ENCODE measurements around the gene TMOD1.
"Not testable (repeated sequence)": the region's sequence is repeated elsewhere in the genome, so short reads cannot be mapped to it uniquely, and the experiment has no call there.

Gene TMOD1

DNA sequence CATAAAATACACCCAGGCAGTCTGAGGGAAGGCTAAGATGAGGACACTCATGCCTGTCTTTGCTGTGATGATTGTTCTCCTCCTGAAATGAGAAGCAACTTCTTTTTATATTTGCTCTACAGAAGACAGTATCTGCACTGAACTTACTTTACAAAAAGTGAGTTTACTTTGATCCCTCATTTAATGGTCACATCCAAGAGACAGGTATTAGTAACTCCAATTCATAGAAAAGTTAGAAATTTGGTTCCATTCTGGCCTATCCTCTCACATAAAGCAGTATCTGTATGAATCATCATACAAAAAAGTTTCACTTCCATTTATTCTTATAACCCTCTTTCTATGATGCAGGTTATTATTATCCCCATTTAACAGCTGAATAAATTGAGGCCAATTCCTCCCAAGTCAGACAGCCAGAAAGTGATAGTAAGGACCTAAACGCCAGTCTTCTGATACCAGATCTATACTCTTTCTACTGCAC lies 116.5 kb downstream of the TMOD1 start:
- H3K36me3 ChIP-seq (ENCODE audit: insufficient read depth, low read length) = peaks cover 49% of the 10 kb centered on the region
- H3K27me3 ChIP-seq (ENCODE audit: insufficient read depth, low read length) = no peaks in the 10 kb centered on the region
- H3K4me2 ChIP-seq (ENCODE audit: low read length) = no peak overlapping the region
- no peak overlapping the region for H3K27ac ChIP-seq (ENCODE audit: low read depth, low read length, poor library complexity, severe bottlenecking)
- no peak overlapping the region for H3K4me3 ChIP-seq (ENCODE audit: low read depth, low read length, poor library complexity, severe bottlenecking)
- H3K9me3 ChIP-seq (ENCODE audit: low read length) = no peaks in the 10 kb centered on the region
- no peaks in the 10 kb centered on the region for H3K79me2 ChIP-seq (ENCODE audit: insufficient read depth, low read length)
- no peaks in the 10 kb centered on the region for H4K20me1 ChIP-seq (ENCODE audit: insufficient read depth, low read length)
- no peaks in the 10 kb centered on the region for H3K4me1 ChIP-seq (ENCODE audit: insufficient read depth, low read length, severe bottlenecking)
- H2AFZ ChIP-seq (ENCODE audit: low read length) = no peak overlapping the region
- no peak overlapping the region for H3K9ac ChIP-seq (ENCODE audit: low read length)
- TF ChIP-seq, protein P1, sequence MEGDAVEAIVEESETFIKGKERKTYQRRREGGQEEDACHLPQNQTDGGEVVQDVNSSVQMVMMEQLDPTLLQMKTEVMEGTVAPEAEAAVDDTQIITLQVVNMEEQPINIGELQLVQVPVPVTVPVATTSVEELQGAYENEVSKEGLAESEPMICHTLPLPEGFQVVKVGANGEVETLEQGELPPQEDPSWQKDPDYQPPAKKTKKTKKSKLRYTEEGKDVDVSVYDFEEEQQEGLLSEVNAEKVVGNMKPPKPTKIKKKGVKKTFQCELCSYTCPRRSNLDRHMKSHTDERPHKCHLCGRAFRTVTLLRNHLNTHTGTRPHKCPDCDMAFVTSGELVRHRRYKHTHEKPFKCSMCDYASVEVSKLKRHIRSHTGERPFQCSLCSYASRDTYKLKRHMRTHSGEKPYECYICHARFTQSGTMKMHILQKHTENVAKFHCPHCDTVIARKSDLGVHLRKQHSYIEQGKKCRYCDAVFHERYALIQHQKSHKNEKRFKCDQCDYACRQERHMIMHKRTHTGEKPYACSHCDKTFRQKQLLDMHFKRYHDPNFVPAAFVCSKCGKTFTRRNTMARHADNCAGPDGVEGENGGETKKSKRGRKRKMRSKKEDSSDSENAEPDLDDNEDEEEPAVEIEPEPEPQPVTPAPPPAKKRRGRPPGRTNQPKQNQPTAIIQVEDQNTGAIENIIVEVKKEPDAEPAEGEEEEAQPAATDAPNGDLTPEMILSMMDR (IDR thresholded peaks at IDR 0.05; ENCODE audit: low read length) = no peak
- no peak for TF ChIP-seq EZH2 (IDR thresholded peaks at IDR 0.05; ENCODE audit: borderline replicate concordance, low read length)
- no peaks in the 10 kb centered on the region for H3F3A ChIP-seq (ENCODE audit: insufficient read depth, low read length)
- H3K9me2 ChIP-seq (ENCODE audit: low read depth, low read length) = no peaks in the 10 kb centered on the region

DNA sequence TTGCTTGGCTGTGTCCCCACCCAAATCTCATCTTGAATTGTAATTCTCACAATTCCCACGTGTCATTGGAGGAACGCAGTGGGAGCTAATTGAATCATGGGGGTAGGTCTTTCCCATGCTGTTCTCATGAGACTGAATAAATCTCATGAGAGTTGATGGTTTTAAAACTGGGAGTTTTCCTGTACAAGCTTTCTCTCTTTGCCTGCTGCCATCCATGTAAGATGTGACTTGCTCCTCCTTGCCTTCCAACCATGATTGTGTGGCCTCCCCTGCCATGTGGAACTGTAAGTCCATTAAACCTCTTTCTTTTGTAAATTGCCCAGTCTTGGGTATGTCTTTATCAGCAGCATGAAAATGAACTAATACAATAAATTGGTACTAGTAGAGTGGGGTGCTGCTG lies 118.6 kb downstream of the TMOD1 start:
- H2AFZ ChIP-seq (ENCODE audit: low read length); H3K4me3 ChIP-seq (ENCODE audit: low read depth, low read length, poor library complexity, severe bottlenecking); H3K9me3 ChIP-seq (ENCODE audit: low read length); H3K27ac ChIP-seq (ENCODE audit: low read depth, low read length, poor library complexity, severe bottlenecking); H4K20me1 ChIP-seq (ENCODE audit: insufficient read depth, low read length); H3K4me1 ChIP-seq (ENCODE audit: insufficient read depth, low read length, severe bottlenecking); H3K9me2 ChIP-seq (ENCODE audit: low read depth, low read length); H3K4me2 ChIP-seq (ENCODE audit: low read length); H3K27me3 ChIP-seq (ENCODE audit: insufficient read depth, low read length); H3K9ac ChIP-seq (ENCODE audit: low read length); H3F3A ChIP-seq (ENCODE audit: insufficient read depth, low read length); H3K79me2 ChIP-seq (ENCODE audit: insufficient read depth, low read length): not testable (repeated sequence)
- peaks cover 61% of the 10 kb centered on the region for H3K36me3 ChIP-seq (ENCODE audit: insufficient read depth, low read length)

DNA sequence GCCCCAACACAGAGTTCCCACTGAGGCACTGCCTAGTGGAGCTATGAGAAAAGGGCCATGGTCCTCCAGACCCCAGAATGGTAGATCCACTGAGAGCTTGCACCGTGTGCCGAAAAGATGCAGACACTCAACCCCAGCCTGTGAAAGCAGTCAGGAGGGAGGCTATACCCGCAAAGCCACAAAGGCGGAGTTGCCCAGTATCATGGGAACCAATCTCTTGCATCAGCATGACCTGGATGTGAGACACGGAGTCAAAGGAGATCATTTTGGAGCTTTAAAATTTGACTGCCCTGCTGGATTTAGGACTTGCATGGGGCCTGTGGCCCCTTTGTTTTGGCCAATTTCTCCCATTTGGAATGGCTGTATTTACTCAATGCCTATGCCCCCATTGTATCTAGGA lies 121.0 kb downstream of the TMOD1 start:
- H3K79me2 ChIP-seq (ENCODE audit: insufficient read depth, low read length); H3K9me2 ChIP-seq (ENCODE audit: low read depth, low read length); H3K9me3 ChIP-seq (ENCODE audit: low read length); H3K4me1 ChIP-seq (ENCODE audit: insufficient read depth, low read length, severe bottlenecking); H3K9ac ChIP-seq (ENCODE audit: low read length); H3K27me3 ChIP-seq (ENCODE audit: insufficient read depth, low read length); H2AFZ ChIP-seq (ENCODE audit: low read length); H4K20me1 ChIP-seq (ENCODE audit: insufficient read depth, low read length); H3F3A ChIP-seq (ENCODE audit: insufficient read depth, low read length); H3K4me3 ChIP-seq (ENCODE audit: low read depth, low read length, poor library complexity, severe bottlenecking); H3K27ac ChIP-seq (ENCODE audit: low read depth, low read length, poor library complexity, severe bottlenecking); H3K4me2 ChIP-seq (ENCODE audit: low read length): not testable (repeated sequence)
- H3K36me3 ChIP-seq (ENCODE audit: insufficient read depth, low read length) = peaks cover 81% of the 10 kb centered on the region

DNA sequence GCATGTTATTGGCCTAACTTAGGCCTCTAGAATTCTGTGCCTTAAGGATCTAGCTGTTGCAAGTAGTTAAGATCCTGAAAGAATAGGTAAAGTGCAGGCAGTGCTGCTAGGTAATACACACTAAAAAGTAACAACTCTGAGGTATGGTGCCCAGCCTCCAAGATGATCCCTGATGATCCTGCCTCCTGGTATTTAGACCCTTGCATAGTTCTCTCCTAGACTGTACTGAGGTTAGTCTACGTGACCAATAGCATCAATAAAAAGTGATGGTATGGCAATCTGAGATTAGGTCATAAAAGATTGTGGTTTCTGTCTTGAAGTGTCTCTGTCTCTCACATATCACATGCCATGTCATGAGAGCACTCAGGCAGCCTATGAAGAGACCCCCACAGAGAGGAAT lies 122.5 kb downstream of the TMOD1 start:
- H4K20me1 ChIP-seq (ENCODE audit: insufficient read depth, low read length) = no peaks in the 10 kb centered on the region
- no peak overlapping the region for H3K4me3 ChIP-seq (ENCODE audit: low read depth, low read length, poor library complexity, severe bottlenecking)
- H3K79me2 ChIP-seq (ENCODE audit: insufficient read depth, low read length) = peaks cover 7% of the 10 kb centered on the region; the same call in 1 of the 2 replicates
- no peaks in the 10 kb centered on the region for H3K27me3 ChIP-seq (ENCODE audit: insufficient read depth, low read length)
- no peak overlapping the region for H2AFZ ChIP-seq (ENCODE audit: low read length)
- H3K4me1 ChIP-seq (ENCODE audit: insufficient read depth, low read length, severe bottlenecking) = no peaks in the 10 kb centered on the region
- H3K9ac ChIP-seq (ENCODE audit: low read length) = no peak overlapping the region
- H3F3A ChIP-seq (ENCODE audit: insufficient read depth, low read length) = no peaks in the 10 kb centered on the region
- no peaks in the 10 kb centered on the region for H3K9me3 ChIP-seq (ENCODE audit: low read length)
- peaks cover 76% of the 10 kb centered on the region for H3K36me3 ChIP-seq (ENCODE audit: insufficient read depth, low read length)
- no peak overlapping the region for H3K4me2 ChIP-seq (ENCODE audit: low read length)
- TF ChIP-seq, protein P1 (IDR thresholded peaks at IDR 0.05; ENCODE audit: low read length) = no peak
- TF ChIP-seq EZH2 (IDR thresholded peaks at IDR 0.05; ENCODE audit: borderline replicate concordance, low read length) = no peak
- H3K27ac ChIP-seq (ENCODE audit: low read depth, low read length, poor library complexity, severe bottlenecking) = no peak overlapping the region
- no peaks in the 10 kb centered on the region for H3K9me2 ChIP-seq (ENCODE audit: low read depth, low read length)
